H9 (cell line): ENCODE results near the gene MSLN. TPM values are rescaled to one million over a fixed set of nuclear protein-coding genes. Genes with fewer than 3 reads are reported as not detected.

ENCODE experiments used
- DNase-seq: peaks from one replicate; pipeline ENCODE4 v3.0.0-alpha.2; 2017
- H2AFZ ChIP-seq: one replicate; pipeline ENCODE4 v1.6.1; 2013; ENCODE audit warnings: mild to moderate bottlenecking, low read length, control low read depth, moderate library complexity
- H2AK5ac ChIP-seq: 2 replicates; pipeline ENCODE4 v1.6.1; 2013; ENCODE audit warnings: low read length, control low read depth, mixed read lengths; ENCODE audit not compliant: insufficient read length
- H2BK120ac ChIP-seq: one replicate; pipeline ENCODE4 v1.6.1; 2013; ENCODE audit warnings: low read depth, mild to moderate bottlenecking, low read length, control low read depth, inconsistent platforms; ENCODE audit not compliant: poor library complexity, severe bottlenecking
- H2BK12ac ChIP-seq: 2 replicates; pipeline ENCODE4 v1.6.1; 2013; ENCODE audit warnings: low read length, control low read depth, mixed read lengths, low read depth; ENCODE audit not compliant: insufficient read length
- H2BK15ac ChIP-seq: 2 replicates; pipeline ENCODE4 v1.6.1; 2013; ENCODE audit warnings: low read depth, low read length, control low read depth
- H2BK20ac ChIP-seq: one replicate; pipeline ENCODE4 v1.6.1; 2013; ENCODE audit warnings: low read depth, mild to moderate bottlenecking, low read length, control low read depth, inconsistent platforms; ENCODE audit not compliant: poor library complexity, severe bottlenecking
- H2BK5ac ChIP-seq: 2 replicates; pipeline ENCODE4 v1.6.1; 2013; ENCODE audit warnings: low read length, control low read depth, mixed read lengths; ENCODE audit not compliant: insufficient read length
- H3K14ac ChIP-seq: 2 replicates; pipeline ENCODE4 v1.6.1; 2013; ENCODE audit warnings: low read length, control low read depth; ENCODE audit not compliant: insufficient read depth
- H3K18ac ChIP-seq: 2 replicates; pipeline ENCODE4 v1.6.1; 2013; ENCODE audit warnings: low read depth, mild to moderate bottlenecking, mixed read lengths, low read length, control low read depth; ENCODE audit not compliant: insufficient read length
- H3K23ac ChIP-seq: 2 replicates; pipeline ENCODE4 v1.6.1; 2013; ENCODE audit warnings: low read length, control low read depth, mixed read lengths, low read depth; ENCODE audit not compliant: insufficient read length
- H3K23me2 ChIP-seq: 2 replicates; pipeline ENCODE4 v1.6.1; 2013; ENCODE audit warnings: low read depth, mild to moderate bottlenecking, mixed read lengths, low read length, control low read depth; ENCODE audit not compliant: insufficient read length, poor library complexity, severe bottlenecking
- H3K27ac ChIP-seq: 2 replicates; pipeline ENCODE4 v1.5.1; 2013; ENCODE audit warnings: low read length, control low read depth, mixed read lengths, low read depth; ENCODE audit not compliant: insufficient read length
- H3K27me3 ChIP-seq: 2 replicates; pipeline ENCODE4 v1.6.1; 2013; ENCODE audit warnings: low read length, control low read depth, inconsistent platforms; ENCODE audit not compliant: insufficient read depth
- H3K4ac ChIP-seq: 2 replicates; pipeline ENCODE4 v1.6.1; 2013; ENCODE audit warnings: low read depth, mild to moderate bottlenecking, control low read depth, inconsistent platforms, low read length, moderate library complexity
- H3K4me1 ChIP-seq: 2 replicates; pipeline ENCODE4 v1.6.1; 2013; ENCODE audit warnings: low read length, control low read depth, inconsistent platforms; ENCODE audit not compliant: insufficient read depth
- H3K4me2 ChIP-seq: 2 replicates; pipeline ENCODE4 v1.6.1; 2013; ENCODE audit warnings: low read length, control low read depth, mixed read lengths; ENCODE audit not compliant: insufficient read length, insufficient read depth
- H3K56ac ChIP-seq: 2 replicates; pipeline ENCODE4 v1.6.1; 2013; ENCODE audit warnings: low read depth, mild to moderate bottlenecking, mixed read lengths, low read length, control low read depth; ENCODE audit not compliant: insufficient read length
- H3K79me1 ChIP-seq: 2 replicates; pipeline ENCODE4 v1.6.1; 2013; ENCODE audit warnings: low read depth, mild to moderate bottlenecking, moderate library complexity, low read length, control low read depth, inconsistent platforms; ENCODE audit not compliant: insufficient read depth, poor library complexity, severe bottlenecking
- H3K79me2 ChIP-seq: 2 replicates; pipeline ENCODE4 v1.6.1; 2013; ENCODE audit warnings: low read length, control low read depth, inconsistent platforms; ENCODE audit not compliant: insufficient read depth
- H3K9ac ChIP-seq: 2 replicates; pipeline ENCODE4 v1.6.1; 2013; ENCODE audit warnings: low read length, control low read depth, mixed read lengths; ENCODE audit not compliant: insufficient read length; ENCODE audit errors: extremely low read depth
- H3K9me3 ChIP-seq: one replicate; pipeline ENCODE4 v1.6.1; 2013; ENCODE audit warnings: low read depth, low read length, inconsistent platforms; ENCODE audit not compliant: control insufficient read depth
- H3T11ph ChIP-seq: one replicate; pipeline ENCODE4 v1.6.1; 2013; ENCODE audit warnings: mild to moderate bottlenecking, low read length, control low read depth, inconsistent platforms
- H4K20me1 ChIP-seq: one replicate; pipeline ENCODE4 v1.6.1; 2013; ENCODE audit not compliant: control insufficient read depth, insufficient read length, insufficient read depth
- H4K5ac ChIP-seq: 2 replicates; pipeline ENCODE4 v1.6.1; 2013; ENCODE audit warnings: low read depth, mild to moderate bottlenecking, mixed read lengths, low read length, control low read depth; ENCODE audit not compliant: insufficient read length
- H4K8ac ChIP-seq: replicated peaks from 2 replicates; pipeline ENCODE4 v1.6.1; 2013; ENCODE audit warnings: low read length, control low read depth, mixed read lengths, low read depth; ENCODE audit not compliant: insufficient read length
- H4K91ac ChIP-seq: 2 replicates; pipeline ENCODE4 v1.6.1; 2013; ENCODE audit warnings: low read depth, mild to moderate bottlenecking, moderate library complexity, mixed read lengths, low read length, control low read depth; ENCODE audit not compliant: insufficient read length
- H3K27ac Mint-ChIP-seq, 3 experiments: 2 replicates in 2 of 3; 3 replicates in 1 of 3; pipeline ENCODE4 v1.8.0; 2020 to 2021; ENCODE audit warnings: mixed read lengths in 3 of 3, mild to moderate bottlenecking in 1 of 3, moderate library complexity in 1 of 3
- H3K27me3 Mint-ChIP-seq: 2 replicates; pipeline ENCODE4 v1.8.0; 2021; ENCODE audit warnings: low read depth, mild to moderate bottlenecking, moderate library complexity, mixed read lengths
- H3K36me3 Mint-ChIP-seq, 3 experiments: 2 replicates in 2 of 3; 3 replicates in 1 of 3; pipeline ENCODE4 v1.8.0; 2020 to 2021; ENCODE audit warnings: low read depth in 3 of 3, mixed read lengths in 3 of 3; ENCODE audit not compliant: insufficient read depth in 1 of 3
- H3K4me1 Mint-ChIP-seq, 2 experiments: 2 replicates each; pipeline ENCODE4 v1.8.0; 2020; ENCODE audit warnings: mixed read lengths in 2 of 2
- H3K4me3 Mint-ChIP-seq, 2 experiments: 2 replicates in 1 of 2; 3 replicates in 1 of 2; pipeline ENCODE4 v1.8.0; 2020 to 2021; ENCODE audit warnings: mild to moderate bottlenecking in 2 of 2, mixed read lengths in 2 of 2, moderate library complexity in 1 of 2
- H3K9me3 Mint-ChIP-seq, 2 experiments: 2 replicates in 1 of 2; 3 replicates in 1 of 2; pipeline ENCODE4 v1.8.0; 2020; ENCODE audit warnings: mild to moderate bottlenecking in 2 of 2, mixed read lengths in 2 of 2, moderate library complexity in 1 of 2
- WGBS: extraction: QIAGEN DNeasy Blood & Tissue Kit; methylation state at CpG from one replicate; pipeline ENCODE4 v1.1.7; 2013; ENCODE audit warnings: missing lambda C conversion rate, low lambda C conversion rate, mixed read lengths; ENCODE audit not compliant: insufficient read length; ENCODE audit errors: extremely low coverage; 5-methylcytosine and 5-hydroxymethylcytosine counted together
- total RNA-seq: library from RNA; stranded (reverse); gene quantifications from 2 replicates; pipeline ENCODE4 v1.2.1, GENCODE V29; 2021
- TF ChIP-seq, protein P1 (sequence below): fragments of 200-600 bp; sonication (generic); conservative IDR thresholded peaks from 3 replicates; pipeline ENCODE4 v1.8.0; 2021; ENCODE audit warnings: antibody characterized with exemption, mild to moderate bottlenecking

Gene MSLN
- total RNA-seq, 1 experiment from 2014 or later = 0.22 TPM

DNA sequence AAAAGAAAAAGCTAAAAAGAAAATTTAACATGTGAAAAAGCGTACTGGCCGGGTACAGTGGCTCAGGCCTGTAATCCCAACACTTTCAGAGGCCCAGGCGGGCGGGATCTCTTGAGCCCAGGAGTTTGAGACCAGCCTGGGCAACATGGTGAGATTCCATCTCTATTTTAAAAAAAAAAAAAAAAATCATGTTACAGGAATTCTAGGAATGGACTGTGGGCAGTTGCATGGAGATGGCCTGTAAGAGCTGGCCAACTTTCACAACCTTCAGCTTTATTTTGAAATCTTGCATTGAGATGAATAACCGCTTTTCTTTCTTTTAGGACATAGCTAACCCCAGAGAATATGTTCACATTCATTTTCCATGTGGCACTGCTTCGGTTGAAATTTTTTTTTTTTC lies 11.5 kb upstream of the MSLN start:
- H3K4me3 Mint-ChIP-seq = no peak overlapping the region
- WGBS = no CpG with 5 or more reads among the region's 6 CpGs
- H3K14ac ChIP-seq = no peak overlapping the region
- DNase-seq = no peak
- H2BK15ac ChIP-seq = no peak overlapping the region
- no peak overlapping the region for H2BK20ac ChIP-seq
- H2BK12ac ChIP-seq = no peak overlapping the region
- no peak overlapping the region for H3K9ac ChIP-seq
- no peak overlapping the region for H3K18ac ChIP-seq
- no peaks in the 10 kb centered on the region for H3K27me3 ChIP-seq
- H3T11ph ChIP-seq = no peak overlapping the region
- no peak overlapping the region for H3K27ac ChIP-seq
- H3K9me3 ChIP-seq = no peaks in the 10 kb centered on the region
- no peaks in the 10 kb centered on the region for H3K9me3 Mint-ChIP-seq
- no peak overlapping the region for H2BK5ac ChIP-seq
- peaks cover 15% of the 10 kb centered on the region for H3K27me3 Mint-ChIP-seq
- no peak overlapping the region for H3K27ac Mint-ChIP-seq
- peaks cover 20 to 31% of the 10 kb centered on the region in 2 experiments for H3K4me1 Mint-ChIP-seq
- no peak overlapping the region for H2BK120ac ChIP-seq
- H3K4ac ChIP-seq = no peak overlapping the region
- H3K23ac ChIP-seq = no peak overlapping the region
- no peaks in the 10 kb centered on the region for H3K23me2 ChIP-seq
- no peak overlapping the region for H2AK5ac ChIP-seq
- H3K4me1 ChIP-seq = no peaks in the 10 kb centered on the region
- no peaks in the 10 kb centered on the region for H4K20me1 ChIP-seq
- H2AFZ ChIP-seq = no peak overlapping the region
- H4K8ac ChIP-seq = no peak overlapping the region
- H4K5ac ChIP-seq = no peak overlapping the region
- no peaks in the 10 kb centered on the region for H3K79me2 ChIP-seq
- H4K91ac ChIP-seq = no peak overlapping the region
- no peak overlapping the region for H3K4me2 ChIP-seq
- no peaks in the 10 kb centered on the region for H3K36me3 Mint-ChIP-seq
- TF ChIP-seq, protein P1, sequence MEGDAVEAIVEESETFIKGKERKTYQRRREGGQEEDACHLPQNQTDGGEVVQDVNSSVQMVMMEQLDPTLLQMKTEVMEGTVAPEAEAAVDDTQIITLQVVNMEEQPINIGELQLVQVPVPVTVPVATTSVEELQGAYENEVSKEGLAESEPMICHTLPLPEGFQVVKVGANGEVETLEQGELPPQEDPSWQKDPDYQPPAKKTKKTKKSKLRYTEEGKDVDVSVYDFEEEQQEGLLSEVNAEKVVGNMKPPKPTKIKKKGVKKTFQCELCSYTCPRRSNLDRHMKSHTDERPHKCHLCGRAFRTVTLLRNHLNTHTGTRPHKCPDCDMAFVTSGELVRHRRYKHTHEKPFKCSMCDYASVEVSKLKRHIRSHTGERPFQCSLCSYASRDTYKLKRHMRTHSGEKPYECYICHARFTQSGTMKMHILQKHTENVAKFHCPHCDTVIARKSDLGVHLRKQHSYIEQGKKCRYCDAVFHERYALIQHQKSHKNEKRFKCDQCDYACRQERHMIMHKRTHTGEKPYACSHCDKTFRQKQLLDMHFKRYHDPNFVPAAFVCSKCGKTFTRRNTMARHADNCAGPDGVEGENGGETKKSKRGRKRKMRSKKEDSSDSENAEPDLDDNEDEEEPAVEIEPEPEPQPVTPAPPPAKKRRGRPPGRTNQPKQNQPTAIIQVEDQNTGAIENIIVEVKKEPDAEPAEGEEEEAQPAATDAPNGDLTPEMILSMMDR = no peak
- no peaks in the 10 kb centered on the region for H3K79me1 ChIP-seq
- H3K56ac ChIP-seq = no peak overlapping the region
